SK-N-SH treated with all-trans-retinoic acid at 6 μM for 48 hours (cell line): ENCODE results near the gene IGFN1.

Experiments
- ARNTL ChIP-seq: fragments of 450-650 bp; formaldehyde crosslinking; IDR thresholded peaks from 2 replicates; pipeline ENCODE4 v1.5.0; 2020; ENCODE audit warnings: low read depth, mild to moderate bottlenecking, moderate library complexity, borderline replicate concordance
- BACH2 ChIP-seq: fragments of 250-450 bp; sonication (Bioruptor Pico); IDR thresholded peaks from 2 replicates; pipeline ENCODE4 v1.9.0; 2021; ENCODE audit warnings: mild to moderate bottlenecking, borderline replicate concordance
- OSR1 ChIP-seq: fragments of 250-450 bp; sonication (Bioruptor Pico); IDR thresholded peaks from 2 replicates; pipeline ENCODE4 v1.8.0; 2022; ENCODE audit warnings: moderate library complexity, mild to moderate bottlenecking, inconsistent platforms
- PATZ1 ChIP-seq: fragments of 250-450 bp; sonication (Bioruptor Pico); IDR thresholded peaks from 2 replicates; pipeline ENCODE4 v1.8.0; 2020; ENCODE audit warnings: mild to moderate bottlenecking, moderate library complexity, borderline replicate concordance
- PPARA ChIP-seq: fragments of 250-450 bp; sonication (Bioruptor Pico); IDR thresholded peaks from 2 replicates; pipeline ENCODE4 v1.5.0; 2020; ENCODE audit warnings: mild to moderate bottlenecking, borderline replicate concordance
- RARB ChIP-seq: fragments of 250-450 bp; sonication (Bioruptor Pico); IDR thresholded peaks from 2 replicates; pipeline ENCODE4 v1.8.0; 2021; ENCODE audit warnings: mild to moderate bottlenecking, moderate library complexity
- SNAI2 ChIP-seq: fragments of 250-450 bp; sonication (Bioruptor Pico); IDR thresholded peaks from 2 replicates; pipeline ENCODE4 v1.5.0; 2020; ENCODE audit warnings: mild to moderate bottlenecking, moderate library complexity
- ZC3H10 ChIP-seq: fragments of 250-450 bp; sonication (Bioruptor Pico); IDR thresholded peaks from 2 replicates; pipeline ENCODE4 v1.5.1; 2021; ENCODE audit warnings: mild to moderate bottlenecking, moderate library complexity
- ZFP3 ChIP-seq: fragments of 250-450 bp; sonication (Bioruptor Pico); IDR thresholded peaks from 2 replicates; pipeline ENCODE4 v1.5.0; 2020; ENCODE audit warnings: mild to moderate bottlenecking, moderate library complexity
- ZFP30 ChIP-seq: fragments of 450-650 bp; formaldehyde crosslinking; IDR thresholded peaks from 2 replicates; pipeline ENCODE4 v1.5.0; 2022; ENCODE audit warnings: mild to moderate bottlenecking, moderate library complexity
- ZNF565 ChIP-seq: fragments of 450-650 bp; formaldehyde crosslinking; conservative IDR thresholded peaks from 2 replicates; pipeline ENCODE4 v1.5.0; 2020; ENCODE audit warnings: low read depth, mild to moderate bottlenecking, moderate library complexity
- TF ChIP-seq, protein P1 (sequence below): fragments of 250-450 bp; sonication (Bioruptor Pico); IDR thresholded peaks from 2 replicates; pipeline ENCODE4 v1.5.1; 2020; ENCODE audit warnings: low read depth, mild to moderate bottlenecking, moderate library complexity
- TF ChIP-seq, protein P2 (sequence below): fragments of 250-450 bp; sonication (Bioruptor Pico); IDR thresholded peaks from 2 replicates; pipeline ENCODE4 v1.5.1; 2021; ENCODE audit warnings: mild to moderate bottlenecking, moderate library complexity

- TF ChIP-seq ARNTL, result no peak
- TF ChIP-seq ZC3H10 (CRISPR knock-in tag), result no peak
- no peak for TF ChIP-seq ZFP3 (CRISPR knock-in tag)
- TF ChIP-seq OSR1 (CRISPR knock-in tag), result no peak
- TF ChIP-seq RARB (CRISPR knock-in tag), result no peak
- TF ChIP-seq, protein P1, sequence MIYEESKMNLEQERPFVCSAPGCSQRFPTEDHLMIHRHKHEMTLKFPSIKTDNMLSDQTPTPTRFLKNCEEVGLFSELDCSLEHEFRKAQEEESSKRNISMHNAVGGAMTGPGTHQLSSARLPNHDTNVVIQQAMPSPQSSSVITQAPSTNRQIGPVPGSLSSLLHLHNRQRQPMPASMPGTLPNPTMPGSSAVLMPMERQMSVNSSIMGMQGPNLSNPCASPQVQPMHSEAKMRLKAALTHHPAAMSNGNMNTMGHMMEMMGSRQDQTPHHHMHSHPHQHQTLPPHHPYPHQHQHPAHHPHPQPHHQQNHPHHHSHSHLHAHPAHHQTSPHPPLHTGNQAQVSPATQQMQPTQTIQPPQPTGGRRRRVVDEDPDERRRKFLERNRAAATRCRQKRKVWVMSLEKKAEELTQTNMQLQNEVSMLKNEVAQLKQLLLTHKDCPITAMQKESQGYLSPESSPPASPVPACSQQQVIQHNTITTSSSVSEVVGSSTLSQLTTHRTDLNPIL, result no peak
- TF ChIP-seq PATZ1 (CRISPR knock-in tag), result no peak
- TF ChIP-seq ZFP30 (CRISPR knock-in tag), result no peak
- TF ChIP-seq BACH2, result no peak
- no peak for TF ChIP-seq PPARA (CRISPR knock-in tag)
- TF ChIP-seq ZNF565 (CRISPR knock-in tag), result no peak
- no peak for TF ChIP-seq SNAI2
- TF ChIP-seq, protein P2, sequence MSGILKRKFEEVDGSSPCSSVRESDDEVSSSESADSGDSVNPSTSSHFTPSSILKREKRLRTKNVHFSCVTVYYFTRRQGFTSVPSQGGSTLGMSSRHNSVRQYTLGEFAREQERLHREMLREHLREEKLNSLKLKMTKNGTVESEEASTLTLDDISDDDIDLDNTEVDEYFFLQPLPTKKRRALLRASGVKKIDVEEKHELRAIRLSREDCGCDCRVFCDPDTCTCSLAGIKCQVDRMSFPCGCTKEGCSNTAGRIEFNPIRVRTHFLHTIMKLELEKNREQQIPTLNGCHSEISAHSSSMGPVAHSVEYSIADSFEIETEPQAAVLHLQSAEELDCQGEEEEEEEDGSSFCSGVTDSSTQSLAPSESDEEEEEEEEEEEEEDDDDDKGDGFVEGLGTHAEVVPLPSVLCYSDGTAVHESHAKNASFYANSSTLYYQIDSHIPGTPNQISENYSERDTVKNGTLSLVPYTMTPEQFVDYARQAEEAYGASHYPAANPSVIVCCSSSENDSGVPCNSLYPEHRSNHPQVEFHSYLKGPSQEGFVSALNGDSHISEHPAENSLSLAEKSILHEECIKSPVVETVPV (CRISPR knock-in tag), result no peak
Observed at GRCh38 chr1:201208236-201208635, 17.6 kb downstream of the IGFN1 start.
